GM23338 (cell line): ENCODE data around the gene GRAMD1B.

Experiments
- EZH2 ChIP-seq: fragments of 200-600 bp; sonication (generic); IDR thresholded peaks from one replicate; pipeline ENCODE4 v1.8.0; 2017; ENCODE audit warnings: antibody characterized with exemption, mild to moderate bottlenecking, low read depth; ENCODE audit not compliant: unreplicated experiment
- POLR2AphosphoS5 ChIP-seq: IDR thresholded peaks from 2 replicates; pipeline ENCODE4 v1.6.1; 2016; ENCODE audit warnings: antibody characterized with exemption, low read depth
- TF ChIP-seq, protein P1 (sequence below), 2 experiments: fragments of 200-600 bp in 1 of 2; sonication (generic) in 1 of 2; conservative IDR thresholded peaks; 2 replicates each; pipeline versions ENCODE4 v1.5.1 to v1.6.1; 2016 to 2017; ENCODE audit warnings: antibody characterized with exemption in 2 of 2, low read depth in 2 of 2, mild to moderate bottlenecking in 2 of 2, moderate library complexity in 1 of 2
- TF ChIP-seq, protein P2 (sequence below): IDR thresholded peaks from one replicate; pipeline ENCODE4 v1.6.1; 2018; ENCODE audit warnings: antibody characterized with exemption; ENCODE audit not compliant: unreplicated experiment

DNA sequence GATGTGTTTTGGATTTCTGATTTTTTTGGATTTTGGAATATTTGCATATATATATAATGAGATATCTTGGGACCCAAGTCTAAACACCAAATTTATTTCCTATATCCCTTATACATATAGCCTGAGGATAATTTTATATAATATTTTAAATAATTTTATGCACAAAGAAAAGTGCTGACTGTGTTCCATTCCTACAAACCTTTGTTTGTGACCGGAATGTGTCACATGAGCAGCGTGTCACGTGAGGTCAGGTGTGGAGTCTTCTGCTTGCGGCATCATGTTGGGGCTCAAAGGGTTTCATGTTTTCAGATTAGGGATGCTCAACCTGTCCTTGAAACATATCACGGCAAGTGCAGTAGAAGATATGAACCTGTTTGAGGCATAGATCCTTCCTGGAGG, 158.8 kb downstream of the GRAMD1B start:
- TF ChIP-seq, protein P1, sequence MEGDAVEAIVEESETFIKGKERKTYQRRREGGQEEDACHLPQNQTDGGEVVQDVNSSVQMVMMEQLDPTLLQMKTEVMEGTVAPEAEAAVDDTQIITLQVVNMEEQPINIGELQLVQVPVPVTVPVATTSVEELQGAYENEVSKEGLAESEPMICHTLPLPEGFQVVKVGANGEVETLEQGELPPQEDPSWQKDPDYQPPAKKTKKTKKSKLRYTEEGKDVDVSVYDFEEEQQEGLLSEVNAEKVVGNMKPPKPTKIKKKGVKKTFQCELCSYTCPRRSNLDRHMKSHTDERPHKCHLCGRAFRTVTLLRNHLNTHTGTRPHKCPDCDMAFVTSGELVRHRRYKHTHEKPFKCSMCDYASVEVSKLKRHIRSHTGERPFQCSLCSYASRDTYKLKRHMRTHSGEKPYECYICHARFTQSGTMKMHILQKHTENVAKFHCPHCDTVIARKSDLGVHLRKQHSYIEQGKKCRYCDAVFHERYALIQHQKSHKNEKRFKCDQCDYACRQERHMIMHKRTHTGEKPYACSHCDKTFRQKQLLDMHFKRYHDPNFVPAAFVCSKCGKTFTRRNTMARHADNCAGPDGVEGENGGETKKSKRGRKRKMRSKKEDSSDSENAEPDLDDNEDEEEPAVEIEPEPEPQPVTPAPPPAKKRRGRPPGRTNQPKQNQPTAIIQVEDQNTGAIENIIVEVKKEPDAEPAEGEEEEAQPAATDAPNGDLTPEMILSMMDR (conservative IDR thresholded peaks at IDR 0.05; ENCODE audit: low read depth in 2 of 2), result no peak
- TF ChIP-seq, protein P2, sequence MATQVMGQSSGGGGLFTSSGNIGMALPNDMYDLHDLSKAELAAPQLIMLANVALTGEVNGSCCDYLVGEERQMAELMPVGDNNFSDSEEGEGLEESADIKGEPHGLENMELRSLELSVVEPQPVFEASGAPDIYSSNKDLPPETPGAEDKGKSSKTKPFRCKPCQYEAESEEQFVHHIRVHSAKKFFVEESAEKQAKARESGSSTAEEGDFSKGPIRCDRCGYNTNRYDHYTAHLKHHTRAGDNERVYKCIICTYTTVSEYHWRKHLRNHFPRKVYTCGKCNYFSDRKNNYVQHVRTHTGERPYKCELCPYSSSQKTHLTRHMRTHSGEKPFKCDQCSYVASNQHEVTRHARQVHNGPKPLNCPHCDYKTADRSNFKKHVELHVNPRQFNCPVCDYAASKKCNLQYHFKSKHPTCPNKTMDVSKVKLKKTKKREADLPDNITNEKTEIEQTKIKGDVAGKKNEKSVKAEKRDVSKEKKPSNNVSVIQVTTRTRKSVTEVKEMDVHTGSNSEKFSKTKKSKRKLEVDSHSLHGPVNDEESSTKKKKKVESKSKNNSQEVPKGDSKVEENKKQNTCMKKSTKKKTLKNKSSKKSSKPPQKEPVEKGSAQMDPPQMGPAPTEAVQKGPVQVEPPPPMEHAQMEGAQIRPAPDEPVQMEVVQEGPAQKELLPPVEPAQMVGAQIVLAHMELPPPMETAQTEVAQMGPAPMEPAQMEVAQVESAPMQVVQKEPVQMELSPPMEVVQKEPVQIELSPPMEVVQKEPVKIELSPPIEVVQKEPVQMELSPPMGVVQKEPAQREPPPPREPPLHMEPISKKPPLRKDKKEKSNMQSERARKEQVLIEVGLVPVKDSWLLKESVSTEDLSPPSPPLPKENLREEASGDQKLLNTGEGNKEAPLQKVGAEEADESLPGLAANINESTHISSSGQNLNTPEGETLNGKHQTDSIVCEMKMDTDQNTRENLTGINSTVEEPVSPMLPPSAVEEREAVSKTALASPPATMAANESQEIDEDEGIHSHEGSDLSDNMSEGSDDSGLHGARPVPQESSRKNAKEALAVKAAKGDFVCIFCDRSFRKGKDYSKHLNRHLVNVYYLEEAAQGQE, result no peak
- no peak for TF ChIP-seq POLR2AphosphoS5
- TF ChIP-seq EZH2, result no peak
